ENCODE measurements around the gene MMEL1. TPM values are rescaled to one million over a fixed set of nuclear protein-coding genes. Genes with fewer than 3 reads are reported as not detected.
"Not testable (repeated sequence)": the region's sequence is repeated elsewhere in the genome, so short reads cannot be mapped to it uniquely, and the experiment has no call there.

Gene MMEL1
- total RNA-seq, 1 experiment from 2014 or later: not detected

GRCh38 chr1:2552189-2552588 lies 80.6 kb downstream of the MMEL1 start:
- DNase-seq (ENCODE audit: unreplicated experiment): no peak
- ChIA-PET POLR2A (no interaction called here), CTCF (no interaction called here)
- no peak overlapping the region for H3K4me3 Mint-ChIP-seq (ENCODE audit: unreplicated experiment)
- no peak for TF ChIP-seq CTCF (IDR thresholded peaks at IDR 0.05; ENCODE audit: unreplicated experiment)
- intact Hi-C loops (cut with micrococcal nuclease): no loop called here
- no peaks in the 10 kb centered on the region for H3K27me3 Mint-ChIP-seq (ENCODE audit: insufficient read depth, unreplicated experiment)
- no TSS peak for BruUV-seq (replicated peaks)
- no peak overlapping the region for H3K27ac Mint-ChIP-seq (ENCODE audit: low read depth, unreplicated experiment)
- no peaks in the 10 kb centered on the region for H3K36me3 Mint-ChIP-seq (ENCODE audit: insufficient read depth, unreplicated experiment)
- H3K4me1 Mint-ChIP-seq (ENCODE audit: insufficient read depth, unreplicated experiment): peaks cover 7% of the 10 kb centered on the region
- H3K9me3 Mint-ChIP-seq (ENCODE audit: unreplicated experiment): no peaks in the 10 kb centered on the region

GRCh38 chr1:2551544-2551943 lies 81.3 kb downstream of the MMEL1 start:
- H3K9me3 Mint-ChIP-seq (ENCODE audit: unreplicated experiment); BruUV-seq (replicated peaks); DNase-seq (ENCODE audit: unreplicated experiment); H3K36me3 Mint-ChIP-seq (ENCODE audit: insufficient read depth, unreplicated experiment); POLR2A ChIA-PET; H3K27ac Mint-ChIP-seq (ENCODE audit: low read depth, unreplicated experiment); intact Hi-C loops (cut with micrococcal nuclease); H3K27me3 Mint-ChIP-seq (ENCODE audit: insufficient read depth, unreplicated experiment); CTCF ChIA-PET; H3K4me3 Mint-ChIP-seq (ENCODE audit: unreplicated experiment): not testable (repeated sequence)
- peaks cover 10% of the 10 kb centered on the region for H3K4me1 Mint-ChIP-seq (ENCODE audit: insufficient read depth, unreplicated experiment)

- H3K4me3 Mint-ChIP-seq (ENCODE audit: unreplicated experiment); H3K4me1 Mint-ChIP-seq (ENCODE audit: insufficient read depth, unreplicated experiment); H3K36me3 Mint-ChIP-seq (ENCODE audit: insufficient read depth, unreplicated experiment); H3K27ac Mint-ChIP-seq (ENCODE audit: low read depth, unreplicated experiment); H3K9me3 Mint-ChIP-seq (ENCODE audit: unreplicated experiment); intact Hi-C loops (cut with micrococcal nuclease); BruUV-seq (replicated peaks); CTCF ChIA-PET; H3K27me3 Mint-ChIP-seq (ENCODE audit: insufficient read depth, unreplicated experiment); DNase-seq (ENCODE audit: unreplicated experiment); POLR2A ChIA-PET: not testable (repeated sequence)
These were observed 82.4 kb downstream of the MMEL1 start for GRCh38 chr1:2550309-2550861.

- H3K9me3 Mint-ChIP-seq (ENCODE audit: unreplicated experiment); DNase-seq (ENCODE audit: unreplicated experiment); H3K4me1 Mint-ChIP-seq (ENCODE audit: insufficient read depth, unreplicated experiment); BruUV-seq (replicated peaks); H3K27ac Mint-ChIP-seq (ENCODE audit: low read depth, unreplicated experiment); H3K27me3 Mint-ChIP-seq (ENCODE audit: insufficient read depth, unreplicated experiment); H3K4me3 Mint-ChIP-seq (ENCODE audit: unreplicated experiment); H3K36me3 Mint-ChIP-seq (ENCODE audit: insufficient read depth, unreplicated experiment): not testable (repeated sequence)
- ChIA-PET CTCF (interaction anchor here (2.0 to 4.2 kb wide), 5 partner anchors 14 to 129 kb away, joined by 6 to 28 read pairs (median 13); no protein-coding TSS in a partner anchor), POLR2A (interaction anchor here (0.7 to 1.4 kb wide), 4 partner anchors 22 to 875 kb away, joined by 3 to 4 read pairs (median 3); partner anchors contain the start of genes PEX10 and PRXL2B)
- intact Hi-C loops (cut with micrococcal nuclease): loop anchor here (2.0 to 5.0 kb wide), 3 partner anchors 57 to 875 kb away; no protein-coding TSS in a partner anchor
These were observed 83.3 kb downstream of the MMEL1 start for GRCh38 chr1:2549367-2550029.

GRCh38 chr1:2548068-2548589 lies 84.7 kb downstream of the MMEL1 start:
- no peaks in the 10 kb centered on the region for H3K36me3 Mint-ChIP-seq (ENCODE audit: insufficient read depth, unreplicated experiment)
- POLR2A ChIA-PET: interaction anchor here (0.7 to 2.6 kb wide), 8 partner anchors 14 to 353 kb away, joined by 3 to 22 read pairs (median 4); partner anchors contain the start of genes FAAP20, MORN1, PEX10 and PRXL2B
- DNase-seq (ENCODE audit: unreplicated experiment): peak; percentile 78
- CTCF ChIA-PET: interaction anchor here (0.8 to 4.2 kb wide), 21 partner anchors 8 to 876 kb away, joined by 3 to 60 read pairs (median 6); partner anchors contain the start of genes PANK4, PEX10 and TNFRSF14
- peak overlapping the region; percentile 75 for H3K4me3 Mint-ChIP-seq (ENCODE audit: unreplicated experiment)
- no peak overlapping the region for H3K27ac Mint-ChIP-seq (ENCODE audit: low read depth, unreplicated experiment)
- H3K9me3 Mint-ChIP-seq (ENCODE audit: unreplicated experiment): no peaks in the 10 kb centered on the region
- intact Hi-C loops (cut with micrococcal nuclease): loop anchor here (1.0 to 5.0 kb wide), 4 partner anchors 56 to 877 kb away; no protein-coding TSS in a partner anchor
- no TSS peak for BruUV-seq (replicated peaks)
- peak; percentile 87 for TF ChIP-seq CTCF (IDR thresholded peaks at IDR 0.05; ENCODE audit: unreplicated experiment)
- H3K4me1 Mint-ChIP-seq (ENCODE audit: insufficient read depth, unreplicated experiment): peaks cover 5% of the 10 kb centered on the region
- no peaks in the 10 kb centered on the region for H3K27me3 Mint-ChIP-seq (ENCODE audit: insufficient read depth, unreplicated experiment)
